ENCODE measurements around the gene MYO1B.

Gene MYO1B

GRCh38 chr2:191399601-191400000 lies 154.4 kb downstream of the MYO1B start:
- in situ Hi-C loops (cut with HindIII; ENCODE audit: low sequenced_read_pairs), result no loop called here
- no peak for DNase-seq (ENCODE audit: low read depth, low spot score)
- no peak for TF ChIP-seq CTCF (IDR thresholded peaks at IDR 0.05; ENCODE audit: low read depth, low read length)
- H3K4me3 ChIP-seq (ENCODE audit: low read depth, low read length), result no peak overlapping the region

- H3K4me3 ChIP-seq (ENCODE audit: low read depth, low read length), result no peak overlapping the region
- DNase-seq (ENCODE audit: low read depth, low spot score), result peak; percentile 33
- no peak for TF ChIP-seq CTCF (IDR thresholded peaks at IDR 0.05; ENCODE audit: low read depth, low read length)
- in situ Hi-C loops (cut with HindIII; ENCODE audit: low sequenced_read_pairs), result no loop called here
Measured at GRCh38 chr2:191401287-191401686, 156.1 kb downstream of the MYO1B start.

- TF ChIP-seq CTCF (IDR thresholded peaks at IDR 0.05; ENCODE audit: low read depth, low read length), result no peak
- H3K4me3 ChIP-seq (ENCODE audit: low read depth, low read length), result no peak overlapping the region
- DNase-seq (ENCODE audit: low read depth, low spot score), result no peak
- in situ Hi-C loops (cut with HindIII; ENCODE audit: low sequenced_read_pairs), result no loop called here
Measured at GRCh38 chr2:191402966-191403565, 157.9 kb downstream of the MYO1B start.

GRCh38 chr2:191404568-191404991 lies 159.4 kb downstream of the MYO1B start:
- DNase-seq (ENCODE audit: low read depth, low spot score), result peak; percentile 33
- TF ChIP-seq CTCF (IDR thresholded peaks at IDR 0.05; ENCODE audit: low read depth, low read length), result no peak
- in situ Hi-C loops (cut with HindIII; ENCODE audit: low sequenced_read_pairs), result no loop called here

GRCh38 chr2:191405546-191405945 lies 160.3 kb downstream of the MYO1B start:
- TF ChIP-seq CTCF (IDR thresholded peaks at IDR 0.05; ENCODE audit: low read depth, low read length), result no peak
- in situ Hi-C loops (cut with HindIII; ENCODE audit: low sequenced_read_pairs), result no loop called here
- DNase-seq (ENCODE audit: low read depth, low spot score), result no peak

More at GRCh38 chr2:191404568-191404991, 159.4 kb downstream of the MYO1B start:
- no peak overlapping the region for H3K4me3 ChIP-seq (ENCODE audit: low read depth, low read length)

GRCh38 chr2:191410646-191411436 lies 165.6 kb downstream of the MYO1B start:
- TF ChIP-seq CTCF (IDR thresholded peaks at IDR 0.05; ENCODE audit: low read depth, low read length), result no peak
- in situ Hi-C loops (cut with HindIII; ENCODE audit: low sequenced_read_pairs), result no loop called here
- DNase-seq (ENCODE audit: low read depth, low spot score), result no peak

More at GRCh38 chr2:191405546-191405945, 160.3 kb downstream of the MYO1B start:
- no peak overlapping the region for H3K4me3 ChIP-seq (ENCODE audit: low read depth, low read length)

More at GRCh38 chr2:191410646-191411436, 165.6 kb downstream of the MYO1B start:
- H3K4me3 ChIP-seq (ENCODE audit: low read depth, low read length), result no peak overlapping the region

Data from astrocyte of the spinal cord (primary cell).